KOPT-K1 (cell line): ENCODE results near the gene PSKH1.
"Not testable (repeated sequence)": the region's sequence is repeated elsewhere in the genome, so short reads cannot be mapped to it uniquely, and the experiment has no call there.

ENCODE experiments used
- H3K27ac ChIP-seq: fragments of 200-600 bp; sonication (generic); 2 replicates; pipeline ENCODE4 v1.5.1; 2016; ENCODE audit warnings: antibody characterized with exemption, mild to moderate bottlenecking, low read depth, low read length; ENCODE audit not compliant: poor library complexity, severe bottlenecking
- H3K36me3 ChIP-seq: fragments of 200-600 bp; sonication (generic); 2 replicates; pipeline ENCODE4 v1.5.1; 2017; ENCODE audit warnings: antibody characterized with exemption, mild to moderate bottlenecking, low read length, moderate library complexity; ENCODE audit not compliant: insufficient read depth
- H3K9me3 ChIP-seq: fragments of 200-600 bp; sonication (generic); 2 replicates; pipeline ENCODE4 v1.5.1; 2017; ENCODE audit warnings: antibody characterized with exemption, low read length, mild to moderate bottlenecking; ENCODE audit not compliant: insufficient read depth, poor library complexity, severe bottlenecking

Gene PSKH1

GRCh38 chr16:67893743-67894399, 817 bp downstream of the PSKH1 start:
- Histone ChIP-seq H3K36me3 (0 out of 2 replicates have a peak, but pooled peaks cover 6% of the 10 kb centered on the region), H3K27ac (peak overlapping the region; percentile 79), H3K9me3 (no peaks in the 10 kb centered on the region)

- Histone ChIP-seq H3K36me3 (peaks cover 11% of the 10 kb centered on the region; the same call in 1 of the 2 replicates), H3K9me3 (no peaks in the 10 kb centered on the region), H3K27ac (no peak overlapping the region)
Measured at GRCh38 chr16:67897231-67897630, 4.2 kb downstream of the PSKH1 start.

DNA sequence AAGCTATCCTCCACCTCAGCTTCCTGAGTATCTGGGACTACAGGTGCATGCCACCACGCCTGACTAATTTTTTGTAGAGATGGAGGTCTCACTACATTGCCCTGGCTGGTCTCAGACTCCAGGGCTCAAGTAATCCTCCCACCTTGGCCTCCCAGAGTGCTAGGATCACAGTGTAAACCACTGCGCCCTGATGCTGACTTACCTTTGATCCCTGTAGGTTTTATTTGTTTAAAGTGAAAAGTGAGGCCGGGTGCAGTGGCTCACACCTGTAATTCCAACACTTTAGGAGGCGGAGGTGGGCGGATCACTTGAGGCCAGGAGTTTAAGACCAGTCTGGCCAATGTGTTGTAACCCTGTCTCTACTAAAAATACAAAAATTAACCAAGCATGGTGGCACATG, 8.7 kb downstream of the PSKH1 start:
- H3K27ac ChIP-seq = no peak overlapping the region
- H3K9me3 ChIP-seq = no peaks in the 10 kb centered on the region
- H3K36me3 ChIP-seq = peaks cover 20% of the 10 kb centered on the region

GRCh38 chr16:67902831-67903230, 9.8 kb downstream of the PSKH1 start:
- H3K9me3 ChIP-seq = no peaks in the 10 kb centered on the region
- H3K27ac ChIP-seq = no peak overlapping the region
- H3K36me3 ChIP-seq = peaks cover 15% of the 10 kb centered on the region

- Histone ChIP-seq H3K27ac (no peak overlapping the region), H3K9me3 (no peaks in the 10 kb centered on the region)
Measured at GRCh38 chr16:67907397-67908180, 14.5 kb downstream of the PSKH1 start.

DNA sequence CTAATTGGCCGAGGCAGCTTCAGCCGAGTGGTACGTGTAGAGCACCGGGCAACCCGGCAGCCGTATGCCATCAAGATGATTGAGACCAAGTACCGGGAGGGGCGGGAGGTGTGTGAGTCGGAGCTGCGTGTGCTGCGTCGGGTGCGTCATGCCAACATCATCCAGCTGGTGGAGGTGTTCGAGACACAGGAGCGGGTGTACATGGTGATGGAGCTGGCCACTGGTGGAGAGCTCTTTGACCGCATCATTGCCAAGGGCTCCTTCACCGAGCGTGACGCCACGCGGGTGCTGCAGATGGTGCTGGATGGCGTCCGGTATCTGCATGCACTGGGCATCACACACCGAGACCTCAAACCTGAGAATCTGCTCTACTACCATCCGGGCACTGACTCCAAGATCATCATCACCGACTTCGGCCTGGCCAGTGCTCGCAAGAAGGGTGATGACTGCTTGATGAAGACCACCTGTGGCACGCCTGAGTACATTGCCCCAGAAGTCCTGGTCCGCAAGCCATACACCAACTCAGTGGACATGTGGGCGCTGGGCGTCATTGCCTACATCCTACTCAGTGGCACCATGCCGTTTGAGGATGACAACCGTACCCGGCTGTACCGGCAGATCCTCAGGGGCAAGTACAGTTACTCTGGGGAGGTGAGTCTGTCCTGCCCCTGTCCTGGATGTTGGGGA, 16.1 kb downstream of the PSKH1 start:
- Histone ChIP-seq H3K27ac (no peak overlapping the region), H3K9me3 (no peaks in the 10 kb centered on the region), H3K36me3 (peaks cover 34% of the 10 kb centered on the region)

More at GRCh38 chr16:67907397-67908180, 14.5 kb downstream of the PSKH1 start:
- H3K36me3 ChIP-seq = peaks cover 38% of the 10 kb centered on the region

- Histone ChIP-seq H3K27ac (peak overlapping the region; percentile 8), H3K36me3 (peaks cover 34% of the 10 kb centered on the region), H3K9me3 (no peaks in the 10 kb centered on the region)
Measured at GRCh38 chr16:67910158-67910557, 17.1 kb downstream of the PSKH1 start.

DNA sequence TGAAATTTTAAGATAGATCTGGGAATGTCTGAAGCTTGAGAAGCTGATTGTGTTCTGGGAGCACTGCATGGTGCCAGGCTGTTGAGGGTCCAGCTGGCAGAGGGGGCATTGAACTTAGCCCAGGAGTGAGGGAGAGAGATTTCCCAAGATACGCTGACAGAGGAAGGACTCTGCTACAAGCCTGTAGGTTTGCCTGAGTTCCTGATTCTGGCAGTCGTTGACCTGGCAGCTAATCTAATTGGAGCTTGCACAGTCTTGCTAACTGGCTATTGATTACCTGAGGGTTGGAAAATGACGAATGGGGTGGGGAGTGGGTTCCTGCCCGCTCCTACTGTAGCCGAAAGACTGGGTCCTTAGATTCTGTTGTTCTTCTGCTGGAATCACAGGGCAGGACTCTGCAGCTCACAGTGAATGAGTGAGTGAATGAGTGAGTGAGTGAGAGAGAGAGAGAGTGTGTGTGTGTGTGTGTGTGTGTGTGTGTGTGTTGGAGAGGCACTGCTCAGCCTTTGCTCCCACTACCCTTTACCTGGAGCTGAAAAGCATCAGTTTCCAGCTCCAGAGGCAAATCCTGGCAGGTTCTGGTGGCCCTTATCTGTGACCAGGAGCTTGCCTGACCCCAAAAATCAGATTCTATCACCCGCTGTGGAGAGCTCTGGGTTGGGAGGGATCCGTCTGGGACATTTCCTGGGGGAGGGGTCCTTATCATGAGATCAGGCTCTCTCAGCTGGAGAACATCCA, 21.9 kb downstream of the PSKH1 start:
- Histone ChIP-seq H3K27ac (no peak overlapping the region), H3K9me3 (no peaks in the 10 kb centered on the region), H3K36me3 (peaks cover 36% of the 10 kb centered on the region)

DNA sequence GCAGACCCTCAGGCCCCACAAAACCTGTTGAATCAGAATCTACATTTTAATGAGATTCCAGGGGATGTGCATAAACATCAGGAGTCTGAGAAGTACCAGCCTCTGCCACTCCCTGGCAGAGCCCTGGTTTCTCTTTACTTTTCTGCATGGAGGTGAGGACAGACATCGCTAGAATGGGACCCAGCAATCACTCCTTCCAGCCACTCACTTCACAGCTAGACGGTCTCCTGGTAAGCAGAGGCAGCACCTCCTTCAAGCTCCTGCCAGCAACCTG, 22.4 kb downstream of the PSKH1 start:
- H3K27ac ChIP-seq, H3K9me3 ChIP-seq: not testable (repeated sequence)
- peaks cover 36% of the 10 kb centered on the region for H3K36me3 ChIP-seq

DNA sequence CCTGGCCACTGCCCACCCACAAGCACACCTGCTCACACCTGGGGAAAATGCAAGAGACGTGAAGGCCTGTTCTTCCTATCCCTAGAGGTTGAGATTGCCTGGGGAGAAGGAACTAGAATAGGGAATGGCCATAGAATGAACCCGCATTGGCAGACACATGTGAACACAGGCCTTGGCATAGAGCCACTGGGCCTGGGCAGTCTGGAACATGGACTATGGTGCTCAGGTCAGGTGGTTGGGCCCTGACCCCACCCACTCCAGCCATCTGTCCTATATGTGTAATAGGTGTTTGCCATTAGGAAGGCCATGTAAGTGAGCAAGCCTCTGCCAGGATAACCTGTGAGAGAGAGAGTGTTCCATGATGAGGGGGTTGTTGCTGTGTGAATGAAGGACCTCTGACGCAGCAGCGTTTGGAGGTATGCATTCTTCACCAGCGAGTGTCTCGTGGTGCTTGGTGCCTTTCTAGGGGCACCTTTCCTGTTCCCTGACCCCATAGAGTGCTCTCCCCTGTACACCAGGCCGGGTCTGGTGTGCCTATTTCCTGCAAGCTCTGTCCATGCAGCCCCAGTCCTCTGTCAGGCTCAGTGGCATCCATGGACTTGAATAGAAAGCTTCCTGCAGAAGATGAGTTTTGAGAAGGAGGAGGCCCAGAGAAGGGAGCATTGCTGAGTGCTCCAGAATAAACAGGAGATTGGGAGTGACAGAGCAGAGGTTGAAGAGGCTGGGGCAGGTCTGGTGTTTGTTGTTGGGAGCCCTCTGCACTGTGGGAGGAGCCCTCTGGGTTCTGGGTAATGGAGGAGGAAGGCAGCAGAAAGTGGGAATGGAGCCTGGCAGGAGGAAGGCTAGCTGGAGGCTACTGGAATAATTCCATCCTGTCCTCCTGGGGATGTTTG, 23.0 kb downstream of the PSKH1 start:
- Histone ChIP-seq H3K9me3 (no peaks in the 10 kb centered on the region), H3K27ac (no peak overlapping the region), H3K36me3 (peaks cover 31% of the 10 kb centered on the region)

- Histone ChIP-seq H3K36me3 (peaks cover 25% of the 10 kb centered on the region), H3K27ac (no peak overlapping the region), H3K9me3 (no peaks in the 10 kb centered on the region)
Measured at GRCh38 chr16:67917140-67917851, 24.2 kb downstream of the PSKH1 start.

- peaks cover 30% of the 10 kb centered on the region for H3K36me3 ChIP-seq
- no peak overlapping the region for H3K27ac ChIP-seq
- no peaks in the 10 kb centered on the region for H3K9me3 ChIP-seq
Measured at GRCh38 chr16:67917852-67918236, 24.8 kb downstream of the PSKH1 start.

- Histone ChIP-seq H3K9me3 (no peaks in the 10 kb centered on the region), H3K27ac (no peak overlapping the region), H3K36me3 (peaks cover 41% of the 10 kb centered on the region)
Measured at GRCh38 chr16:67919622-67920221, 26.7 kb downstream of the PSKH1 start.
